DND-41 (cell line): Measurements from ENCODE around the gene PCA3.

Experiments used
- EZH2 ChIP-seq: IDR thresholded peaks from 3 replicates; pipeline ENCODE4 v1.6.1; 2012; ENCODE audit warnings: borderline replicate concordance, low read depth, mild to moderate bottlenecking, moderate library complexity, low read length, inconsistent platforms; ENCODE audit not compliant: severe bottlenecking
- TF ChIP-seq, protein P1 (sequence below): IDR thresholded peaks from 2 replicates; pipeline ENCODE4 v1.5.1; 2012; ENCODE audit warnings: borderline replicate concordance, low read length, moderate library complexity, mild to moderate bottlenecking; ENCODE audit not compliant: poor library complexity, severe bottlenecking; ENCODE audit errors: extremely low read depth

DNA sequence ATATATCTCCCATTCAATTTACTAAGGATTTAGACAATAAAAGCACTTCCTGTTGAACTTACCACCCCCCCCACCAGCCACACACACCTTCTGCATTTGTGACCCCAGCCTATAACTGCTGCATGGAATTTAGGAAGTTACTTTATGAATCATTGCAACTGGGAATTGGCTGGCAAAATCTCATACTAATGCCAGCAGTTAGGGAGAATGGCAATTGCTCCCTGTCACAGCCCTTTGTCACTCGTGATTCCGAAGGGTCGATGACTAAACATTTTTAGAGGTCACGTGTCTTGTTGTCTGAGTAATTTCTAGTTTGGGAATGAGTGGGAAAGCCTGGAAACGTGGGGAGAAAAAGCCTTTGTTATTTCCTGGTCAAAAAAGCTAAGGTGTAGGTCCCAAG, 46.6 kb upstream of the PCA3 start:
- TF ChIP-seq, protein P1, sequence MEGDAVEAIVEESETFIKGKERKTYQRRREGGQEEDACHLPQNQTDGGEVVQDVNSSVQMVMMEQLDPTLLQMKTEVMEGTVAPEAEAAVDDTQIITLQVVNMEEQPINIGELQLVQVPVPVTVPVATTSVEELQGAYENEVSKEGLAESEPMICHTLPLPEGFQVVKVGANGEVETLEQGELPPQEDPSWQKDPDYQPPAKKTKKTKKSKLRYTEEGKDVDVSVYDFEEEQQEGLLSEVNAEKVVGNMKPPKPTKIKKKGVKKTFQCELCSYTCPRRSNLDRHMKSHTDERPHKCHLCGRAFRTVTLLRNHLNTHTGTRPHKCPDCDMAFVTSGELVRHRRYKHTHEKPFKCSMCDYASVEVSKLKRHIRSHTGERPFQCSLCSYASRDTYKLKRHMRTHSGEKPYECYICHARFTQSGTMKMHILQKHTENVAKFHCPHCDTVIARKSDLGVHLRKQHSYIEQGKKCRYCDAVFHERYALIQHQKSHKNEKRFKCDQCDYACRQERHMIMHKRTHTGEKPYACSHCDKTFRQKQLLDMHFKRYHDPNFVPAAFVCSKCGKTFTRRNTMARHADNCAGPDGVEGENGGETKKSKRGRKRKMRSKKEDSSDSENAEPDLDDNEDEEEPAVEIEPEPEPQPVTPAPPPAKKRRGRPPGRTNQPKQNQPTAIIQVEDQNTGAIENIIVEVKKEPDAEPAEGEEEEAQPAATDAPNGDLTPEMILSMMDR = no peak
- TF ChIP-seq EZH2 = no peak
